Left lung (tissue), 10 donors: Measurements from ENCODE around the gene RASA1. TPM values are rescaled to one million over a fixed set of nuclear protein-coding genes. Genes with fewer than 3 reads are reported as not detected.
A peak's percentile ranks its signal among the peaks of the same experiment; 100 is the strongest.

ENCODE experiments used
- ATAC-seq: fragments of 200-7000 bp; cut with Tn5 transposase; one replicate; pipeline ENCODE4 v1.9.1; 2020; ENCODE audit warnings: moderate library complexity
- DNase-seq, 4 donors: peaks; one replicate each; pipeline ENCODE4 v3.0.0-alpha.2; 2013 to 2020
- H3K27ac ChIP-seq, 2 donors: fragments of 200-600 bp; sonication (generic) in 1 of 2; one replicate each; pipeline versions ENCODE4 v1.5.0 to v1.8.0; 2020 to 2021
- H3K27me3 ChIP-seq, 2 donors: fragments of 200-600 bp; sonication (generic) in 1 of 2; one replicate each; pipeline versions ENCODE4 v1.5.0 to v1.8.0; 2020 to 2021
- H3K36me3 ChIP-seq, 2 donors: fragments of 200-600 bp; sonication (generic) in 1 of 2; one replicate each; pipeline versions ENCODE4 v1.5.0 to v1.8.0; 2020 to 2021
- H3K4me1 ChIP-seq, 2 donors: fragments of 200-600 bp; one replicate each; pipeline ENCODE4 v1.8.0; 2021
- H3K4me3 ChIP-seq, 2 donors: fragments of 200-600 bp; sonication (generic) in 1 of 2; one replicate each; pipeline versions ENCODE4 v1.5.0 to v1.8.0; 2020 to 2021; ENCODE audit warnings: mild to moderate bottlenecking in 1 of 2
- H3K9me3 ChIP-seq, 2 donors: fragments of 200-600 bp; sonication (generic) in 1 of 2; one replicate each; pipeline versions ENCODE4 v1.5.0 to v1.8.0; 2020 to 2021
- intact Hi-C, 2 donors: fragments of 100-400 bp; cut with DNase I; formaldehyde crosslinking; loops; one replicate each; pipeline versions ENCODE4 v1.11.2 to v1.14.2; 2022
- polyA plus RNA-seq, 6 donors: library from polyadenylated mRNA; unstranded; fragments of 120-200 nt; gene quantifications; one replicate each; pipeline ENCODE4 v1.2.1, GENCODE V29; 2013; ENCODE audit not compliant: insufficient read length in 6 of 6
- total RNA-seq, 2 donors: library from RNA; stranded (reverse); fragmentation: NEBNext Ultra II Directional; extraction: Animal tissue kit (Norgen Biotek cat#: 25700); gene quantifications; one replicate each; pipeline ENCODE4 v1.2.1, GENCODE V29; 2021
- TF ChIP-seq, protein P1 (sequence below), 2 donors: fragments of 200-600 bp; sonication (generic) in 1 of 2; IDR thresholded peaks; one replicate each; pipeline versions ENCODE4 v1.5.0 to v1.8.0; 2021; ENCODE audit warnings: antibody characterized with exemption in 2 of 2
- donor health status: DM: no; HTN: yes; CAD: no.
- donor health status: DM: no; HTN: no; CAD: no.

Gene RASA1
- total and polyA plus RNA-seq, 8 donors, result 27.7 to 60.7 (median 54.1) TPM

DNA sequence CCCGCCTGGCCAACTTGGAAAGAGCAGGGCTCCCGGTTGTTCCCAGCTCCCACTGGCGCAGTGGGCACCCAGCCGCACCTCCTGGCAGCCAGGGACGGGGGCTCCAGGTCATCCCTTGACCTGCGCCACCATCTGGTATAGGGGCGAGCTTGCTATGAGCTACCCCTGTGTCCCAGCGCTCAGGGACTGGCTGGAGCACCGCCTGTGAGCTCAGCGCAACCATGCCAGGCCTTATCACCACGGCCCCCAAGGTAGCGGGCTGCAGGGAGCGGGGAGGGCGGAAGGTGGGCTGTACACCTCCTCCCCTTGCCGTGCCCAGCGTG, 15.4 kb upstream of the RASA1 start:
- Histone ChIP-seq H3K9me3 (no peaks in the 10 kb centered on the region), H3K27me3 (no peaks in the 10 kb centered on the region), H3K4me1 (no peaks in the 10 kb centered on the region), H3K36me3 (no peaks in the 10 kb centered on the region), H3K4me3 (no peak overlapping the region), H3K27ac (no peak overlapping the region)
- intact Hi-C loops, result no loop called here
- no peak for ATAC-seq
- DNase-seq, result peak in 1 of 4 donors; percentile 53
- TF ChIP-seq, protein P1, sequence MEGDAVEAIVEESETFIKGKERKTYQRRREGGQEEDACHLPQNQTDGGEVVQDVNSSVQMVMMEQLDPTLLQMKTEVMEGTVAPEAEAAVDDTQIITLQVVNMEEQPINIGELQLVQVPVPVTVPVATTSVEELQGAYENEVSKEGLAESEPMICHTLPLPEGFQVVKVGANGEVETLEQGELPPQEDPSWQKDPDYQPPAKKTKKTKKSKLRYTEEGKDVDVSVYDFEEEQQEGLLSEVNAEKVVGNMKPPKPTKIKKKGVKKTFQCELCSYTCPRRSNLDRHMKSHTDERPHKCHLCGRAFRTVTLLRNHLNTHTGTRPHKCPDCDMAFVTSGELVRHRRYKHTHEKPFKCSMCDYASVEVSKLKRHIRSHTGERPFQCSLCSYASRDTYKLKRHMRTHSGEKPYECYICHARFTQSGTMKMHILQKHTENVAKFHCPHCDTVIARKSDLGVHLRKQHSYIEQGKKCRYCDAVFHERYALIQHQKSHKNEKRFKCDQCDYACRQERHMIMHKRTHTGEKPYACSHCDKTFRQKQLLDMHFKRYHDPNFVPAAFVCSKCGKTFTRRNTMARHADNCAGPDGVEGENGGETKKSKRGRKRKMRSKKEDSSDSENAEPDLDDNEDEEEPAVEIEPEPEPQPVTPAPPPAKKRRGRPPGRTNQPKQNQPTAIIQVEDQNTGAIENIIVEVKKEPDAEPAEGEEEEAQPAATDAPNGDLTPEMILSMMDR (IDR thresholded peaks at IDR 0.05), result no peak

DNA sequence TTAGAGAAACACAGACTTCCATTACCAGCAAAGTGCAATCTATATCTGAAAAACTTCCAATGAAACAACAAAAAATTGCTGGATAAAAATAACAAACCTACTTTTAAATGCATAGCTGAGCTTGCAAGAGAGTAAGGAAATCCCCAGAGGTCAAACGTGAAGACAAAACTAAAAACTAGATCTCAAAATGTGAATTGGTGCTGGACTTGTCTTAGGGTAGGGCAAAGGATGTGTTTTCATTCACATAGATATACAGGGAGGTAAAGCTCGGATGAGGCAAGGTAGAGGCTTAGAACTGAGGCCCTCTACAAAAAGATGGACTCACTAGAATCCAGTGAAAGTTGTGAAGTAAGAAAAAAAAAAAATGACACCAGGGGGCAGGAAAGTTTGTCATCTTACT, 13.6 kb upstream of the RASA1 start:
- no peaks in the 10 kb centered on the region for H3K4me1 ChIP-seq

DNA sequence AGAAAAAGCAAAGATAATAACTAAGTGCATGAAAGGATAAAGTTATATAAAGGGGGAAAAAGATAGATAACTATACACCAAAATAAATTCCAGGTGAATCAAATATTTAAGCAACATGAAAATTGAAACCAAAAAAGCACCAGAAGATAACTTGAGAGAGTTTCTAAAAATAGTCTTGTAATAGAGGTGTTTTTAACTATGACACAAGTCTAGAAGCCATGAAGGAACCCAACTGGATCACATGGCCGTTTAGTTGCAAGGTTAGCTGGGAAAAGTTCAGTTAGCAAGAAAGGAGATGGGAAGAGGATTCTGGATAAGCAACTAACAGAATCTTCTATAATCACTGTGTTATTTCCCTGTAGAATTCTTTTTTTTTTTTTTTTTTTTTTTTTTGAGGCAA, 9.2 kb upstream of the RASA1 start:
- no peak for DNase-seq
- Histone ChIP-seq H3K27ac (no peak overlapping the region), H3K4me1 (peaks cover 0 to 3% of the 10 kb centered on the region in 2 donors), H3K4me3 (no peak overlapping the region), H3K27me3 (no peaks in the 10 kb centered on the region), H3K9me3 (no peaks in the 10 kb centered on the region), H3K36me3 (no peaks in the 10 kb centered on the region)
- TF ChIP-seq, protein P1 (IDR thresholded peaks at IDR 0.05), result no peak
- intact Hi-C loops, result no loop called here
- ATAC-seq, result no peak

More for the DNA sequence above, 13.6 kb upstream of the RASA1 start:
- Histone ChIP-seq H3K4me3 (no peak overlapping the region), H3K9me3 (no peaks in the 10 kb centered on the region), H3K27ac (no peak overlapping the region), H3K36me3 (no peaks in the 10 kb centered on the region), H3K27me3 (no peaks in the 10 kb centered on the region)
- DNase-seq, result no peak
- intact Hi-C loops, result no loop called here
- no peak for ATAC-seq
- TF ChIP-seq, protein P1 (IDR thresholded peaks at IDR 0.05), result no peak

DNA sequence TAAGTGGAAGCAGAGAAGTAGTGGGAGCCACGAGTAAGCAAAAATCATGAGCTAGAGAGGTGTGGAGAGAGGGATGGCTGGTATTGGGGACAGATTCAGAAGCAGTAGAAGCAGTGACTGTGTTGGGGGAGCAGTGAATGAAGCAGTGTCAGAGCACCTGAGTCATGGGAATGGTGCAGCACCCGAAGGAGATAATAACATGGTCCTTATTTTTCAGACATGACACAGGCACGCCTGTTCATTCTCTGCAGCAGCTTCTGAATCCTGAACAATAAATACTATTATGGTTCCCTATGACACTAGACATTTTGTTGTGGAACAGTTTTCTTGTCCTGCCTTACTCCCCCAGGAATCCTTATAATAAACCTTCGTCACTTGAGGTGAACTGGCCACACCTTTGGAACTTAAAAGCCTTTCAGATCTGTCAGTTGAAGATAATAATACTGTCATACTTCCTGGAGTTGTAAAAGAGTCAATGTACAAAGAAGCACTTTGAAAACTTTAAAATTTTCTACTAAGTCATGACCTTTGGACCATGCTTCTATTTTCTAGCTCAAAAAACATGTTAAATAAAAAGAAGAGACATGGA, 7.0 kb upstream of the RASA1 start:
- Histone ChIP-seq H3K27ac (no peak overlapping the region), H3K4me3 (no peak overlapping the region), H3K27me3 (no peaks in the 10 kb centered on the region), H3K36me3 (no peaks in the 10 kb centered on the region), H3K9me3 (no peaks in the 10 kb centered on the region), H3K4me1 (peaks cover 0 to 3% of the 10 kb centered on the region in 2 donors)
- no peak for DNase-seq
- TF ChIP-seq, protein P1 (IDR thresholded peaks at IDR 0.05), result no peak
- ATAC-seq, result no peak
- intact Hi-C loops, result loop anchor here in 1 of 2 donors (10.0 kb wide), 1 partner anchor 134 kb away; no protein-coding TSS in a partner anchor

DNA sequence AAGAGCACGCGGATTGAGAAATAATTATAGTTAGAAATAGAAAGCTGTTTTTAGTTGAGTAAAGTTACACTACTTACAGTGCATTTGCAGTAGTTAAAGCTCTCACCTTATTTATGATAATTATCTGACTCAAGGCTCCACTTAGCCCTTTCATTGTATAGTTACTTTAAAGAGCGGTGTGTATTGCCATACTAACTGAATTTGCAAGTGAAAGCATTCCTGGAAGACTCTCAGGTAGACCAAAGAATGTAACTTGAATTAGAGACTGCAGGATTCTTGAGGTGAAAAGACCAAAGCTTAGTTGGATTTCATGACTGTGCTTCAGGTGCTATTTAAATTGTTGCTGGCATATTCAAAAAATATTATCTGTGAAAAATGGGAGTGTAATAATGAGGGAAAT, 4.2 kb upstream of the RASA1 start:
- intact Hi-C loops, result loop anchor here in 1 of 2 donors (10.0 kb wide), 1 partner anchor 131 kb away; no protein-coding TSS in a partner anchor
- no peak for ATAC-seq

More for the DNA sequence above, 4.2 kb upstream of the RASA1 start:
- Histone ChIP-seq H3K4me1 (peaks cover 0 to 8% of the 10 kb centered on the region in 2 donors), H3K4me3 (no peak overlapping the region), H3K9me3 (no peaks in the 10 kb centered on the region), H3K27ac (peak overlapping the region in 1 of 2 donors; percentile 43), H3K36me3 (no peaks in the 10 kb centered on the region), H3K27me3 (no peaks in the 10 kb centered on the region)
- TF ChIP-seq, protein P1 (IDR thresholded peaks at IDR 0.05), result no peak
- no peak for DNase-seq
